Right lobe of liver (tissue), 4 donors: ENCODE measurements around the gene SAYSD1.

Experiments
- CTCF ChIP-seq, 4 donors: fragments of 200-600 bp in 3 of 4; fragments of 450-650 bp in 1 of 4; IDR thresholded peaks; one replicate each; pipeline versions ENCODE4 v1.5.1 to v1.8.0; 2016 to 2022; ENCODE audit warnings: antibody characterized with exemption in 4 of 4, mild to moderate bottlenecking in 2 of 4
- POLR2A ChIP-seq: fragments of 450-650 bp; IDR thresholded peaks from one replicate; pipeline ENCODE4 v1.6.1; 2017; ENCODE audit warnings: antibody characterized with exemption, mild to moderate bottlenecking
- donor health status: DM: no; HTN: no; CAD: no.
- donor health status: DM: no; HTN: no; CAD: no.
- donor health status: DM: no; HTN: yes; CAD: no.

DNA sequence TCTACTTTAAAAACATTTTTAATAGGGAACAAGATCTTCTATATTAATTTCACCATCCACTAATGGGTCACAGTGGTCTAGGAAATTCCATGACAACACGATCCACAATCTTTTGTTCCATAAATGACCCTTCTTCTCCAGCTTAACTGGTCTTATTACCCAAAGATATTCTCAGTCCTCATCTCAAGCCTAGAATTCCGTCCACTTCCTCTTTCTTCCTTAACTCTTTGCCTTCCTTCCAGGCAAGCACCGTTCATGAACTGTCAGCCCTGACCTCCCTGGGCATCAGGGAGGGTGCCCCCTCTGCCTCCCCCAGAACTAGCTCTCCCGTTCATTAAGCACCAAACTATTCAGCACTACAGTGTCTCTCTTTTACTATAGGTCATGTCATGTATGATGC is 8.0 kb downstream of the SAYSD1 start:
- TF ChIP-seq CTCF (IDR thresholded peaks at IDR 0.05) (no peak), POLR2A (no peak)
